Measurements from ENCODE around the gene CCDC40. TPM values are rescaled to one million over a fixed set of nuclear protein-coding genes. Genes with fewer than 3 reads are reported as not detected.
A peak's percentile ranks its signal among the peaks of the same experiment; 100 is the strongest.

Gene CCDC40
- total and polyA plus RNA-seq, 2 of the 13 experiments (the other 11 are each of a cell fraction or from before 2014, with no cell fraction given): 4.1 to 5.5 TPM

GRCh38 chr17:79991140-79991923 is 45.1 kb upstream of the CCDC40 start (continued):
- TF ChIP-seq ZBED4 (CRISPR knock-in tag; IDR thresholded peaks at IDR 0.05; ENCODE audit: borderline replicate concordance) (0 out of 2 replicates have a peak, but pooled peaks have one; percentile 1), U2AF1 (optimal IDR thresholded peaks at IDR 0.05; ENCODE audit: low read depth, low read length) (peak; percentile 55), HNRNPK (IDR thresholded peaks at IDR 0.05; ENCODE audit: low read depth, low read length, poor library complexity, severe bottlenecking) (peak; percentile 87), CSRNP1 (CRISPR knock-in tag; IDR thresholded peaks at IDR 0.05) (0 out of 2 replicates have a peak, but pooled peaks have one; percentile 21), TFAP4 (IDR thresholded peaks at IDR 0.05; ENCODE audit: borderline replicate concordance, low read depth) (peak; percentile 48; the same call in 1 of the 2 replicates), WIZ (CRISPR knock-in tag; IDR thresholded peaks at IDR 0.05) (0 out of 2 replicates have a peak, but pooled peaks have one; percentile 19), XRCC5 (optimal IDR thresholded peaks at IDR 0.05; ENCODE audit: low read length) (peak; percentile 24), KDM5B (CRISPR knock-in tag; IDR thresholded peaks at IDR 0.05; ENCODE audit: borderline replicate concordance) (peak; percentile 0; the same call in 1 of the 2 replicates), MIER3 (CRISPR knock-in tag; IDR thresholded peaks at IDR 0.05; ENCODE audit: borderline replicate concordance) (no peak), ZNF710 (CRISPR knock-in tag; IDR thresholded peaks at IDR 0.05; ENCODE audit: borderline replicate concordance) (peak; percentile 16; the same call in 1 of the 2 replicates), KLF16 (CRISPR knock-in tag; IDR thresholded peaks at IDR 0.05) (0 out of 4 replicates have a peak, but pooled peaks of 1 of the 2 experiments have one; percentile 10), ZNF101 (CRISPR knock-in tag; IDR thresholded peaks at IDR 0.05; ENCODE audit: borderline replicate concordance, low read depth) (no peak), ZKSCAN1 (IDR thresholded peaks at IDR 0.05; ENCODE audit: low read length) (no peak; the same call in 1 of the 2 replicates), ZSCAN25 (CRISPR knock-in tag; IDR thresholded peaks at IDR 0.05) (peak; percentile 70; the same call in 1 of the 2 replicates), ZBTB4 (CRISPR knock-in tag; IDR thresholded peaks at IDR 0.05; ENCODE audit: borderline replicate concordance) (no peak; the same call in 1 of the 2 replicates)
